MV-4-11 (cell line): ENCODE measurements around the gene CDK5R1.
A peak's percentile ranks its signal among the peaks of the same experiment; 100 is the strongest.
"Not testable (repeated sequence)": the region's sequence is repeated elsewhere in the genome, so short reads cannot be mapped to it uniquely, and the experiment has no call there.

Experiments
- DNase-seq: peaks from one replicate; lab custom pipeline; 2025; lab: John Stamatoyannopoulos, UW

CDK5R1 gene

GRCh38 chr17:32486701-32487472 lies at the start of gene CDK5R1:
Gene CDK5R1, plus strand, starts transcription at chr17:32486993. Its CDS starts 628 bp downstream, at chr17:32487621.
- peak; percentile 49 for DNase-seq

- DNase-seq = no peak
Measured at GRCh38 chr17:32440722-32441121, 46.1 kb upstream of the CDK5R1 start.

GRCh38 chr17:32441886-32442285 lies 44.9 kb upstream of the CDK5R1 start:
- DNase-seq = no peak

GRCh38 chr17:32443827-32444300 lies 42.9 kb upstream of the CDK5R1 start:
- DNase-seq = no peak

- DNase-seq = peak; percentile 90
Measured at GRCh38 chr17:32444301-32445073, 42.3 kb upstream of the CDK5R1 start, which contains the start of gene PSMD11. Gene PSMD11, plus strand, starts transcription at chr17:32444510. Its CDS starts 14 bp downstream, at chr17:32444524.

GRCh38 chr17:32445074-32445415 lies 41.7 kb upstream of the CDK5R1 start:
- DNase-seq = peak; percentile 22

GRCh38 chr17:32445497-32445896 lies 41.3 kb upstream of the CDK5R1 start:
- no peak for DNase-seq

- no peak for DNase-seq
Measured at GRCh38 chr17:32445971-32446370, 40.8 kb upstream of the CDK5R1 start.

- DNase-seq = no peak
Measured at GRCh38 chr17:32446949-32447348, 39.8 kb upstream of the CDK5R1 start.

- no peak for DNase-seq
Measured at GRCh38 chr17:32449963-32450362, 36.8 kb upstream of the CDK5R1 start.

- DNase-seq = not testable (repeated sequence)
Measured at GRCh38 chr17:32450379-32450778, 36.4 kb upstream of the CDK5R1 start.

GRCh38 chr17:32451879-32452278 lies 34.9 kb upstream of the CDK5R1 start:
- no peak for DNase-seq

- DNase-seq = no peak
Measured at GRCh38 chr17:32452281-32452680, 34.5 kb upstream of the CDK5R1 start.

- DNase-seq = no peak
Measured at GRCh38 chr17:32453370-32453769, 33.4 kb upstream of the CDK5R1 start.

GRCh38 chr17:32458371-32458770 lies 28.4 kb upstream of the CDK5R1 start:
- no peak for DNase-seq

- no peak for DNase-seq
Measured at GRCh38 chr17:32460054-32460453, 26.7 kb upstream of the CDK5R1 start.

- no peak for DNase-seq
Measured at GRCh38 chr17:32461498-32461852, 25.3 kb upstream of the CDK5R1 start.

GRCh38 chr17:32461853-32462617 lies 24.8 kb upstream of the CDK5R1 start:
- peak; percentile 52 for DNase-seq

- DNase-seq = no peak
Measured at GRCh38 chr17:32463304-32463703, 23.5 kb upstream of the CDK5R1 start.

GRCh38 chr17:32464374-32464773 lies 22.4 kb upstream of the CDK5R1 start:
- DNase-seq = no peak

- no peak for DNase-seq
Measured at GRCh38 chr17:32467949-32468348, 18.8 kb upstream of the CDK5R1 start.

- no peak for DNase-seq
Measured at GRCh38 chr17:32470405-32471167, 16.2 kb upstream of the CDK5R1 start.
